GM19351 (cell line): ENCODE measurements around the gene UBR7.
"Not testable (repeated sequence)": the region's sequence is repeated elsewhere in the genome, so short reads cannot be mapped to it uniquely, and the experiment has no call there.

Experiments
- ATAC-seq: cut with Tn5 transposase; IDR thresholded peaks from one replicate; pipeline ENCODE4 v1.9.1; 2021; ENCODE audit warnings: mild to moderate bottlenecking, moderate library complexity; ENCODE audit not compliant: unreplicated experiment

Gene UBR7

DNA sequence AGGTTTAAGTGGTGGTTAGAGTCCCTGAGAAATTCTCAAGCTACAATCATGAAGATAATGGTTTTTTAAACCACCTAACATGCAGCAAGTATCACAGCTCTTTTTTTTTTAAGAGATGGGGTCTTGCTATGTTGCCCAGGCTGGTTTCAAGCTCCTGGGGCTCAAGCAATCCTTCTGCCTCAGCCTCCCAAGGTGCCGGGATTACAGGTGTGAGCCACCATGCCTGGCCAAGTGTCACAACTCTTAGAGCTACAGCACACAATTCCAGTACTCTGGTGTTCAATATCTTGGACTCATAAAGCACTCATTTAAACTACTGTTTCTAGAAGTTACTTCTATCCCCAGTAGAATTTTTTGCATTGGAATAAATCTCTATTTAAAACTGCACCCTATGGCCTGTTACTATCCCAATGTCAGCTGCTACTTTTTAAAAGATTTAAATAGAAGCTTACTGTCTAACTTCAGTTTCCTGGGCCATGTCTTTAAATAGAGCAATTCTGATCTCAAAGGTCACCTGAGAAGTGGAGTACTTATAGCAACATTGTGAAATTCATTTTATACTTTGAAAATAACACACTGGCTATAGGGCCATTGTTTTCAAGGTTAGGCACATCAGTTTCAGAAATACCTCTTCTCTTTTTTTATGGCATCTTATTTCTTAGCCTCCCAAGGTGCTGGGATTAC lies 11.6 kb upstream of the UBR7 start:
- ATAC-seq, result no peak

DNA sequence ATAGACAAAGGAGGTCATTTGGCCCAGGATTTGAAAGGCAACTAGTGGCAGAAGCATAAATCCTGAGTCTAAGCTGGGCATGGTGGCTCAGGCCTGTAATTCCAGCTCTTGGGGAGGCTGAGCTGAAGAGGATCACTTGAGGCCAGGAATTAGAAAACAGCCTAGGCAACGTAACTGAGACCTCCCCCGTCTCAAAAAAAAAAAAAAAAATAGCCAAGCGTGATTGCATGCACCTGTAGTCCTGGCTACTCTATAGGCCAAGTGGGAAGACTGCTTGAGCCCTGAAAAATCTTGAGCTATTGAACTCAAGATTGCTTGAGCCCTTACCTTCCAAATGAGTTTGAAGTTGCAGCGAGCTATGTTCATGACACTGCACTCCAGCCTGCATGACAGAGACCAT lies 8.0 kb upstream of the UBR7 start:
- no peak for ATAC-seq

DNA sequence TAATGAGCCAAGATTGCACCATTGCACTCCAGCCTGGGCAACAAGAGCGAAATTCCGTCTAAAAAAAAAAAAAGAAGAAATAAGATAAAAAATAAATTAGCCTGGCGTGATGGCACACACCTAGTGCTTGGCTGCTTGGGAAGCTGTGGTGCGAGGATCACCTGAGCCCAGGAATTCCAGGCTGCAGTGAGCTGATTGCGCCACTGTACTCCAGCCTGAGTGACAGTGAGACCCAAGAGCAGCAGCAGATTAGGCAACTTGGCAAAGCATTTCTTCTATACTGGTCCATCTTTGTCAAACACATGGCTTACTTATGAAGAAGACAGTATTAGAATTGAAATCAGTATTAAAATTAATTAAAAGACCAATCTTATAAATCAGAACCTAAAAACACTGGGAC lies 6.5 kb upstream of the UBR7 start:
- no peak for ATAC-seq

GRCh38 chr14:93201155-93201704 lies 5.8 kb upstream of the UBR7 start:
- no peak for ATAC-seq

GRCh38 chr14:93207468-93208308 lies 632 bp downstream of the UBR7 start:
- peak; percentile 37 for ATAC-seq

GRCh38 chr14:93212432-93212831 lies 5.4 kb downstream of the UBR7 start:
- ATAC-seq, result peak; percentile 75

DNA sequence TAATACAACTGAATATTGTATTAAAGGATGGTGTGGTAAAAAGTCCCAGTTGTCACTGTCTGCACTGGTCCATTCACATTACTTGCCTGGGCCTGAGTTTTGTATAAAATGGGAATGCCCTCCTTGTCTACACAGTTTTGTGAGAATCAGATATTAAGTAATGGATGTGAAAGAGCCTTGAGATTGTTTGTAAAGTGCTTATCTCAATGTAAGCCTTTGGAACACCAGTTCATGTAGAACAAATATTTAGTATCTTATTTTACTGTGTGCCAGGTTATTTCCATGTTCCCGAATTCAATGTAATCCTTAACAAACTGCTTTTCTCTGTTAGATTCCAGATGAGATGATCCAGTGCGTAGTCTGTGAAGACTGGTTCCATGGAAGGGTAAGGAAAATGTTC lies 7.5 kb downstream of the UBR7 start:
- ATAC-seq, result no peak

DNA sequence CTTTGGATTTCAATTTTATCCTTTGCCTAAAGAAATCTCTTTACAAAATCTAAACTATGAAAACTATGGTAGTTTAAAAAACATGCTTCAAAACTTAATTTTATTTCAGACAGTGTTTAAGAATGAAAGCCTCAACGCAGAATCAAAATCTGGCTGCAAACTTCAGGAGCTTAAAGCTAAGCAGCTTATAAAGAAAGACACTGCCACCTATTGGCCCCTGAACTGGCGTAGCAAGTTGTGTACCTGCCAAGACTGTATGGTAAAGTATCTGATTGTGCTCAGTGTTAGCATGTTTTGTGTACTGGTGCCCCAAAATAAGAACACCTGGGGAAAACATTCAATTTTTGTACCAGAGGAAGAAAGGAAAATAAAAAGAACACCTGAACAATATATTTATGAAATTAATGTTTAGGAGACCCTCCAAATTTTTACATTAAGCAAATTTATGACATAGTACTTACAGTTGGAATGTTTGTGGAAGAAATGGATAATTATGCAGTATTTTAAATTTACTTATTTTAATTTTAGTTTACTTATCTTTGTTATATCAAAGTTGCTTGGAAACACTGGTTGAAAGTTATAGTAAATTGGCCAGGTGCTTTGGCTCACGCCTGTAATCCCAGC lies 12.2 kb downstream of the UBR7 start:
- peak; percentile 54 for ATAC-seq

DNA sequence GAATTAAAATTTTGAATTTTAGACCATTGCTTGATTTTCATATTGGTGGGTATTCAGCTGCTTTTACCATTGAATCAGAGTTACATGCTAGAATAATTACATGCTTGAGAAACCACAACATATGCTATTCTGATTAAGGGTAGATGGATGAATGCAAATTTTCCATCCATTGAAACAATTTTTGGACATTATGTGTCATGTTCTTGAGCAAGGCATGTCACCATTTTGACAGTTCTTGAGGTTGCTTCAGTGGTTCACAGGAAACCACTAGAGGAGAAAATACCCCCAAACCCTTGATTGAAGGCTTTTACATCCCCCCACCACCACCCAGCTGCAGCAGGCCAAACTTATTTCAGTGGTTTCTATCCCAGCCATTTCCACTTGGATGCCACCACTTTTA lies 13.5 kb downstream of the UBR7 start:
- ATAC-seq, result no peak

- ATAC-seq, result no peak
These were observed 16.5 kb downstream of the UBR7 start for GRCh38 chr14:93223565-93223964.

DNA sequence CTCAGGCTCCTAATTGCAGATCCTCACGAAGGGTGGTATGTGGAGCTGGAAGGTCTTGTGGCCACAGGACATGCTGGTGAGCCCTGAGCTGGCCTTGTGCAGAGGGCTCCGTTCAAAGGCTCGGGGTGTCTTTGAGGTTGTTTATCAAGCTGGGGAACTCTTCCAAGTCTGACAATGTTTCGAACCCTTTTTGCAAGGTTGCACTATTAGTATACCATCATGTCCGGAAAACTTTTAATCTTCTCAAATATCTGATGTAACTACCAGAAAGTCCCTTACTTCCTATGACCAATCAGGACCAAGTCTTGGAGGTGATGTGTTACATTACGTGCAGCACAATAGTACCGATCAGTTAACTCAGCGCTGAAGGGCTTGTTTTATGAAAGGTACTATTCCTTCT lies 21.5 kb downstream of the UBR7 start:
- no peak for ATAC-seq

DNA sequence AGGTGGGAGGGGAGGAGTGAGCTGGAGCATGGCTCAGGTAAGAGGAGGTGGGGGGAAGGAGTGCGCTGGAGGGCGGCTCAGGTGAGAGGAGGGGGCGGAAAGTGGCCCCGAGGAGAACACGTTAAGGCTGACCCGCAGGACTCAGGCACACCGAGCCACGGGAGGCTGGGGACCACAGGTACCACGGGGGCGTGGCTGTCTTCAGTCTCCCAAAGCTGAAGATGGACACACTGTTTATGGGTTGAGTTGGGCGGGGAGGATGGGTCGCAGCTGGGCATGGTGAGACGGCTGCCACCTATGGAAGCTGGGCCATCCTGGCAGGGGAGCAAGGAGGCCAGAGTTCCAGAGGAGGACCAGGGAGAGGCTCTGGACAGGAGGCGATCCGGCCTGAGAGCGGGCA lies 23.5 kb downstream of the UBR7 start:
- ATAC-seq, result no peak

- ATAC-seq, result no peak
These were observed 24.3 kb downstream of the UBR7 start for GRCh38 chr14:93231129-93231979.

- ATAC-seq, result no peak
These were observed 25.1 kb downstream of the UBR7 start for GRCh38 chr14:93232159-93232558.

GRCh38 chr14:93233078-93233477 lies 26.0 kb downstream of the UBR7 start:
- not testable (repeated sequence) for ATAC-seq

- ATAC-seq, result no peak
These were observed 27.7 kb downstream of the UBR7 start for GRCh38 chr14:93234798-93235197.

DNA sequence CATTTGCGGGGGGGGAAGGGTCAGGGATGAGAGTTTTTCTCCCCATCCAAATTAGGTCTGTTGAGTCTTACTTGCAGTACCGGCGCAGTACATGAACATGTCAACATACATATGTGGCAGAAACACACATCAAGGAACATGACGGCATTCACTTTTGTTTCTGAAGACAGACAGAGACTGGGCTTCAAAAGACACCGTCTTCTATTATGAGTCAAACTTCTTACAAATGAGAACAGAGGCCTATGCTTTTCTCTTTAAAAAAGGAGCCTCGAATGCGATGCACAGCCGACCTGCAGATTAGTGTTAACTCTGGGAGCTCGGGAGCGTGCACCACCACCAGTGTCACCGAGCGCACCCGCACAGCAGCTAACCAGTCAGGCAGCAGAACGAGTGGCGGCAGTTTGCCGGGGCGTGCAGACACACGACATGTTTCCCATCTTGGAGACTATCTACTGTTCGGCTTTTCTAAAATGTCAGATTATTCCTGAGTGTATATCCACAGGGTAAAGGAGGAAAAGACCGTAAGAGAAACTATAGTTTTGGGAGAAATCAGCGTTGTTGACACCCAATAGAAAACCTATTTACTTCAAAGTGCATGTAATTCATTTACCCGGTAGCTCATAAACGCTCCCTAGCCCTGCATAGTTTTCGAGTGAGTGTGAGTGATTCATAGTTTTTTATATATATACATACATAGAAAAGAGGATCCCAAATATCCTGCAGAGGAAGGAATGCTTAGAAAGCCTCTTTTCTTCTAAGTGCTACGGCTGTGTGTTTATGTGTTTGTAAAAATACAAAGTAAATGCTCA lies 33.0 kb downstream of the UBR7 start:
- ATAC-seq, result no peak

- no peak for ATAC-seq
These were observed 33.6 kb downstream of the UBR7 start for GRCh38 chr14:93240678-93241000.

GRCh38 chr14:93245764-93246420 lies 38.8 kb downstream of the UBR7 start:
- no peak for ATAC-seq

DNA sequence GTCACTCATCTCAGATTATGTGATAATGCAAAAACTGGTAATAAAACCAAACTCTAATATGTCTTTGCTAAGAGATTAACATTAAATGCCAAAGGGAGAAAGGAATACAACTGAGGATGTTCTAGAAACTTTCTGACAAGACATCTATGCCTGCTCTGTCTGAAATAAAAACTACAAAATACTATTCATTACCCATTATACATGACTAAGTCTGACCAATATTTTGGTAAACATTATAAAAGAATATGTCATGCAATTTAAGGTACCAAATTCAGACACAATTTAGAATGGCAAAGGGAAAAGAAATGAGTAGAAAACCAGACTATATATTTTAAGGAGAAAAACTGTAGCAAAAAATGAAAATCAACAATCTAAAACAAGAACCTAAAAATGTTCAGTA lies 39.5 kb downstream of the UBR7 start:
- ATAC-seq, result no peak
